PC-9 (cell line): ENCODE results near the gene CAPRIN1. TPM values are rescaled to one million over a fixed set of nuclear protein-coding genes. Genes with fewer than 3 reads are reported as not detected.

Source experiments
- BruUV-seq: library from RNA; stranded (reverse); fragments of 400-500 nt; replicated peaks from 2 replicates; lab custom pipeline; 2021; lab: Mats Ljungman, UMichigan
- CTCF ChIA-PET: fragments of 300-600 bp; sonication (Branson Sonifier 250); formaldehyde crosslinking; loops from one replicate; lab custom pipeline; 2022; ENCODE audit warnings: antibody characterized with exemption; lab: Charles Lee
- POLR2A ChIA-PET: fragments of 300-600 bp; sonication (Branson Sonifier 250); formaldehyde crosslinking; loops from one replicate; lab custom pipeline; 2022; ENCODE audit warnings: antibody characterized with exemption; ENCODE audit not compliant: unreplicated experiment; lab: Charles Lee
- DNase-seq, 2 experiments: peaks; one replicate each; pipeline versions ENCODE4 v3.0.0 to v3.0.0-alpha.2; 2015 to 2022; ENCODE audit warnings: mixed read lengths in 1 of 2
- H2AFZ ChIP-seq: fragments of 200-600 bp; sonication (generic); 2 replicates; pipeline ENCODE4 v1.8.1; 2017; ENCODE audit warnings: antibody characterized with exemption
- H3F3A ChIP-seq: fragments of 200-600 bp; sonication (generic); 2 replicates; pipeline ENCODE4 v1.8.1; 2017; ENCODE audit warnings: antibody characterized with exemption, mild to moderate bottlenecking, low read depth; ENCODE audit not compliant: insufficient read depth
- H3K27ac ChIP-seq: fragments of 200-600 bp; sonication (generic); 2 replicates; pipeline ENCODE4 v1.6.1; 2016; ENCODE audit warnings: mixed run types
- H3K27me3 ChIP-seq: fragments of 200-600 bp; sonication (generic); 2 replicates; pipeline ENCODE4 v1.6.1; 2016; ENCODE audit warnings: low read depth, mixed run types; ENCODE audit not compliant: insufficient read depth
- H3K36me3 ChIP-seq: fragments of 200-600 bp; sonication (generic); 2 replicates; pipeline ENCODE4 v1.6.1; 2016; ENCODE audit warnings: low read depth, mixed run types
- H3K4me1 ChIP-seq: fragments of 200-600 bp; sonication (generic); replicated peaks from 2 replicates; pipeline ENCODE4 v1.6.1; 2016; ENCODE audit warnings: mixed run types; ENCODE audit not compliant: insufficient read depth
- H3K4me2 ChIP-seq: fragments of 200-600 bp; sonication (generic); 2 replicates; pipeline ENCODE4 v1.6.1; 2017; ENCODE audit warnings: mixed run types
- H3K4me3 ChIP-seq: fragments of 200-600 bp; sonication (generic); 2 replicates; pipeline ENCODE4 v1.6.1; 2016; ENCODE audit warnings: mixed run types
- H3K79me2 ChIP-seq: fragments of 200-600 bp; sonication (generic); 2 replicates; pipeline ENCODE4 v1.6.1; 2017; ENCODE audit warnings: low read depth, mixed run types
- H3K9me2 ChIP-seq: fragments of 200-600 bp; sonication (generic); 2 replicates; pipeline ENCODE4 v1.8.1; 2017; ENCODE audit warnings: mild to moderate bottlenecking; ENCODE audit not compliant: insufficient read depth
- H3K9me3 ChIP-seq: fragments of 200-600 bp; sonication (generic); 2 replicates; pipeline ENCODE4 v1.8.1; 2016; ENCODE audit warnings: low read depth; ENCODE audit not compliant: insufficient read depth
- H4K20me1 ChIP-seq: fragments of 200-600 bp; sonication (generic); 2 replicates; pipeline ENCODE4 v1.8.1; 2017; ENCODE audit not compliant: insufficient read depth
- EZH2 ChIP-seq: fragments of 200-600 bp; sonication (generic); IDR thresholded peaks from 2 replicates; pipeline ENCODE4 v1.8.0; 2017; ENCODE audit warnings: antibody characterized with exemption, low read depth
- intact Hi-C: fragments of 100-400 bp; cut with micrococcal nuclease; formaldehyde crosslinking; loops from one replicate; pipeline ENCODE4 v1.10.0; 2022; ENCODE audit not compliant: unreplicated experiment
- total RNA-seq: library from RNA; stranded (reverse); gene quantifications from 2 replicates; pipeline ENCODE4 v1.2.3, GENCODE V29; 2021
- TF ChIP-seq, protein P1 (sequence below): fragments of 200-600 bp; sonication (generic); conservative IDR thresholded peaks from 2 replicates; pipeline ENCODE4 v1.6.1; 2017; ENCODE audit warnings: mixed run types, antibody characterized with exemption, mild to moderate bottlenecking, moderate library complexity

The CAPRIN1 gene
- total RNA-seq, 1 experiment from 2014 or later = 289 TPM

DNA sequence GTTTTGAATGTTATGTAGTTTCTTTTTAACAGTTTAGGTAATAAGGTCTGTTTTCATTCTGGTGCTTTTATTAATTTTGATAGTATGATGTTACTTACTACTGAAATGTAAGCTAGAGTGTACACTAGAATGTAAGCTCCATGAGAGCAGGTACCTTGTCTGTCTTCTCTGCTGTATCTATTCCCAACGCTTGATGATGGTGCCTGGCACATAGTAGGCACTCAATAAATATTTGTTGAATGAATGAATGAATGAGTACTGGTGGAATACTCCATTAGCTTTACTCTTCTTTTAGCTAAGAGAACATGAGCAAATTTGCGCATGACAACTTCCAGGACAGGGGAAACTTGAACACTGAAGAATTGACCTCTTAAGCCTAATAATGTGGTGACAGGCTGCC lies 47.3 kb downstream of the CAPRIN1 start:
- H3K4me3 ChIP-seq = no peak overlapping the region
- DNase-seq = no peak
- H3K4me1 ChIP-seq = no peaks in the 10 kb centered on the region
- H3K27ac ChIP-seq = no peak overlapping the region
- no peak overlapping the region for H2AFZ ChIP-seq
- no peaks in the 10 kb centered on the region for H3K9me2 ChIP-seq
- H3K9me3 ChIP-seq = no peaks in the 10 kb centered on the region
- H4K20me1 ChIP-seq = peaks cover 27% of the 10 kb centered on the region
- no TSS peak for BruUV-seq
- no peaks in the 10 kb centered on the region for H3K27me3 ChIP-seq
- peaks cover 63% of the 10 kb centered on the region for H3K36me3 ChIP-seq
- H3K4me2 ChIP-seq = no peak overlapping the region
- CTCF ChIA-PET = no interaction called here
- H3K79me2 ChIP-seq = no peaks in the 10 kb centered on the region
- H3F3A ChIP-seq = peaks cover 96% of the 10 kb centered on the region
- intact Hi-C loops = no loop called here
- no peak for TF ChIP-seq EZH2
- TF ChIP-seq, protein P1, sequence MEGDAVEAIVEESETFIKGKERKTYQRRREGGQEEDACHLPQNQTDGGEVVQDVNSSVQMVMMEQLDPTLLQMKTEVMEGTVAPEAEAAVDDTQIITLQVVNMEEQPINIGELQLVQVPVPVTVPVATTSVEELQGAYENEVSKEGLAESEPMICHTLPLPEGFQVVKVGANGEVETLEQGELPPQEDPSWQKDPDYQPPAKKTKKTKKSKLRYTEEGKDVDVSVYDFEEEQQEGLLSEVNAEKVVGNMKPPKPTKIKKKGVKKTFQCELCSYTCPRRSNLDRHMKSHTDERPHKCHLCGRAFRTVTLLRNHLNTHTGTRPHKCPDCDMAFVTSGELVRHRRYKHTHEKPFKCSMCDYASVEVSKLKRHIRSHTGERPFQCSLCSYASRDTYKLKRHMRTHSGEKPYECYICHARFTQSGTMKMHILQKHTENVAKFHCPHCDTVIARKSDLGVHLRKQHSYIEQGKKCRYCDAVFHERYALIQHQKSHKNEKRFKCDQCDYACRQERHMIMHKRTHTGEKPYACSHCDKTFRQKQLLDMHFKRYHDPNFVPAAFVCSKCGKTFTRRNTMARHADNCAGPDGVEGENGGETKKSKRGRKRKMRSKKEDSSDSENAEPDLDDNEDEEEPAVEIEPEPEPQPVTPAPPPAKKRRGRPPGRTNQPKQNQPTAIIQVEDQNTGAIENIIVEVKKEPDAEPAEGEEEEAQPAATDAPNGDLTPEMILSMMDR = no peak
- POLR2A ChIA-PET = interaction anchor here (0.6 kb wide), 1 partner anchor 373 kb away, joined by 3 read pairs; no protein-coding TSS in a partner anchor

DNA sequence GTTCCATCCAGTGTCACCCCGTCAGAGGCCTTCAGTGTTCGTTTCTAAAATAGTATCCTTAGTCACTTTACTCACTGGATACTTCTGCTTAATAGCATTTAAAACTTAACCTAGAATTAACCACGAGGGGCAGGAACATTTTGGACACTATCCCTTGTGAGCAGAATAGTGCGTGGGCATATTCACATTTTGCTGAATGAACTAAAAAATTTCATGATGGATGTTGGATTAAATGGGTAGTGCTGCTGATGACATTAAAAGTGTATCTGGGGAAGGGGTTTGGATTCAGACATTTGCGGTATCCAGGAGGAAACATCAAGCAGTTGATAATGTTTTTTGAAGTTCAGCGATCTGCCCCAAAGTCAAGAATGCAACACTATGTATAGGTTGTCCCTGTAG lies 53.1 kb downstream of the CAPRIN1 start:
- Histone ChIP-seq H3K27me3 (no peaks in the 10 kb centered on the region), H3K4me2 (peak overlapping the region; percentile 94), H3K79me2 (peaks cover 37% of the 10 kb centered on the region), H3K4me3 (peak overlapping the region; percentile 88), H2AFZ (peak overlapping the region; percentile 95), H3K36me3 (peaks cover 20% of the 10 kb centered on the region), H3F3A (peaks cover 55% of the 10 kb centered on the region), H3K9me3 (no peaks in the 10 kb centered on the region), H4K20me1 (peaks cover 6% of the 10 kb centered on the region; the same call in 1 of the 2 replicates), H3K9me2 (no peaks in the 10 kb centered on the region), H3K4me1 (peaks cover 20% of the 10 kb centered on the region), H3K27ac (peak overlapping the region; percentile 90)
- POLR2A ChIA-PET = interaction anchor here (0.7 kb wide), 1 partner anchor 241 kb away, joined by 3 read pairs; no protein-coding TSS in a partner anchor
- BruUV-seq = no TSS peak
- DNase-seq = no peak
- intact Hi-C loops = loop anchor here (1.0 to 10.0 kb wide), 3 partner anchors 107 to 810 kb away; partner anchors contain the start of genes ABTB2, APIP and PDHX
- CTCF ChIA-PET = interaction anchor here (0.5 kb wide), 1 partner anchor 117 kb away, joined by 6 read pairs; no protein-coding TSS in a partner anchor
- no peak for TF ChIP-seq EZH2
- TF ChIP-seq, protein P1 = no peak

- TSS peak; percentile 99 for BruUV-seq
- POLR2A ChIA-PET = interaction anchor here (0.6 to 0.7 kb wide), 3 partner anchors 259 to 905 kb away, joined by 3 to 4 read pairs (median 4); no protein-coding TSS in a partner anchor
- Histone ChIP-seq H3K79me2 (peaks cover 37% of the 10 kb centered on the region), H3K4me2 (peak within 1 kb of the TSS; percentile 94), H3K9me3 (no peaks in the 10 kb centered on the region), H4K20me1 (0 out of 2 replicates have a peak, but pooled peaks cover 5% of the 10 kb centered on the region), H3K4me1 (peaks cover 20% of the 10 kb centered on the region), H3K9me2 (no peaks in the 10 kb centered on the region), H3K27ac (peak within 1 kb of the TSS; percentile 90), H2AFZ (peak within 1 kb of the TSS; percentile 95), H3K27me3 (no peaks in the 10 kb centered on the region), H3F3A (peaks cover 49% of the 10 kb centered on the region), H3K36me3 (peaks cover 16% of the 10 kb centered on the region; the same call in 1 of the 2 replicates), H3K4me3 (peak within 1 kb of the TSS; percentile 88)
- peak; percentile 97 for DNase-seq
- CTCF ChIA-PET = interaction anchor here (0.5 to 0.7 kb wide), 3 partner anchors 13 to 1287 kb away, joined by 3 to 6 read pairs (median 3); no protein-coding TSS in a partner anchor
- intact Hi-C loops = loop anchor here (1.0 to 10.0 kb wide), 3 partner anchors 108 to 809 kb away; partner anchors contain the start of genes ABTB2, APIP and PDHX
- TF ChIP-seq, protein P1 = no peak
- TF ChIP-seq EZH2 = no peak
These were observed 53.8 kb downstream of the CAPRIN1 start, which contains the start of gene NAT10 for GRCh38 chr11:34105079-34105956. Gene NAT10 (plus strand): TSS chr11:34105629. CDS start chr11:34108226, 2,597 bp downstream.
